NCI-H526 (cell line): ENCODE data around the gene CLMN.
A peak's percentile ranks its signal among the peaks of the same experiment; 100 is the strongest.

ENCODE experiments used
- DNase-seq, 2 experiments: peaks; one replicate each; lab custom pipeline; 2025; lab: John Stamatoyannopoulos, UW

The CLMN gene

DNA sequence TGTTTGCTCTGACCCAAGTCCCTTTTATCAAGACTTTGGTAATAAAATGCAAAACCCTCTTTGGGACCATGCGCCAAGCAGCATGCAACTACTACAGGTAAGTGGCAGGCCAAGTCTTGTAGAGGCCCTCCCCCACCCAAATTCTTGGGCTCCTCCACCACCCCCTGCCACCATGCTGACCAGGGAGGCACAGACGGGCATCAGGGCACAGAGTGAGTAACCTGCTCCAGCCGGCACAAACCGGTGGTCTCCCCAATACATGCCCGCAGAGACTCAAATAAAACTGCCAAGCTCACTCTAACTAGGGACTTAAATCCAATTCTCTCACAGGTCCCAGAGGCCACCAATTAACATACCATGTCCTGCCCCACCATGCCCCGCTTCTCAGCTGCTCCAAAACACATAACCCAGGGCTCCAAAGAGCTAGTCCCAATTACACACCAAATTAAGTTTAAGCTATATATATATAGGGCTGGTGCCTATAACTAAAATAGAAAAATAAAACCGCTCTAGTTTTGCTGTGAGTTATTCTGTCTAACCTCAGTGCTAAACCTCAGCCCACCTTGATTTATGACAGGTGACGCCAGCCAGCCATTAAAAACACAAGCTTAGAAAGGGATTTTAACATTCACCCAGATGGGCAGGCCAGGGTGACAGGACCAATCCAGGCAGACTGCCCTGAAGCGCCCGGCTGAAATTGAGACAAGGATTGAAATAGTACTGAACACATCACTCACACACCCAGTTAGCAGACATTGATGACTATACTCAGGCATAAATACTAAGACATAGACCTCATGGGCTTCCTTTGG, 81.0 kb downstream of the CLMN start:
- no peak for DNase-seq

DNA sequence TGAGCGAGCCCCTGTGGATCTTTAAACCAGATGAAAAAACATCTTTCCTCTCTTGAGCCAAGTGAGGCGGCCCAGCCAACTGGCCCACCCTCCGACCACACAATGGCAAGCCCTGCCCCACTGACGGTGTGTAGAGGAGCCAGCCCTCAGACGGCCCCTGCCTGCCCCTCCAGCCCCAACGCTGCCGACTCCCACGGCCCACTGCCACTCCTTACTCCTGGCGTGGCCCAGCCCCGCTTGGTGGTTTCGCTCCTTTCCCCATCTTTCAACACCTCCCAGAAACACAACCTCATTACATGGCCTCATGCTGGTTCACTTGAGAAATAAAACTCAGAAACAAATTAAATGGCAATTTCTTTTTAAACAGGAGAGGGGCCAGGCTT, 81.8 kb downstream of the CLMN start:
- no peak for DNase-seq

GRCh38 chr14:95237121-95237957, 82.4 kb downstream of the CLMN start:
- peak in 1 of 2 experiments; percentile 44 for DNase-seq

- DNase-seq, result peak; percentile 46 to 73
These were observed 83.5 kb downstream of the CLMN start for GRCh38 chr14:95236221-95236620.

GRCh38 chr14:95235767-95236166, 83.9 kb downstream of the CLMN start:
- DNase-seq, result no peak

GRCh38 chr14:95235351-95235750, 84.4 kb downstream of the CLMN start:
- DNase-seq, result no peak

DNA sequence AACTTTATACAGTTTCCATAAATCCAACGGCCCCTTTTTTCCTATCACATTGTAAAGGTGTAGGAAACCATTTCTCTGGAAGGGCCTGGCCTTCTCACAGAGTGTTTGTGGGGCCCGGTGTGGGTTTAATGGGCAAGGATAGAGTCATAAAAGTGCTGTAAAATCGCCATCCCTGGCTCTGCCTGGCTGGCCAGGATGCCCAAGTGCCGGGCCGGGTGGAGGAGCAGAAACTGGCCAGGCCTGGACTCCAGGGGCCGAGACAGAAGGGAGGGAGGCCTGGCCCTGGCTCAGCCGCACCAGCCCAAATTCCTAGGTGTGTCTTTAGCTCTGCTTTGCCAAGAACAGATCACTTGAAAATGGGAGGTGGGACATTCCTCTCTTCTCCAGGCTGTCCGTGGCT, 85.3 kb downstream of the CLMN start:
- DNase-seq, result no peak

- no peak for DNase-seq
These were observed 85.9 kb downstream of the CLMN start for GRCh38 chr14:95233702-95234241.

DNA sequence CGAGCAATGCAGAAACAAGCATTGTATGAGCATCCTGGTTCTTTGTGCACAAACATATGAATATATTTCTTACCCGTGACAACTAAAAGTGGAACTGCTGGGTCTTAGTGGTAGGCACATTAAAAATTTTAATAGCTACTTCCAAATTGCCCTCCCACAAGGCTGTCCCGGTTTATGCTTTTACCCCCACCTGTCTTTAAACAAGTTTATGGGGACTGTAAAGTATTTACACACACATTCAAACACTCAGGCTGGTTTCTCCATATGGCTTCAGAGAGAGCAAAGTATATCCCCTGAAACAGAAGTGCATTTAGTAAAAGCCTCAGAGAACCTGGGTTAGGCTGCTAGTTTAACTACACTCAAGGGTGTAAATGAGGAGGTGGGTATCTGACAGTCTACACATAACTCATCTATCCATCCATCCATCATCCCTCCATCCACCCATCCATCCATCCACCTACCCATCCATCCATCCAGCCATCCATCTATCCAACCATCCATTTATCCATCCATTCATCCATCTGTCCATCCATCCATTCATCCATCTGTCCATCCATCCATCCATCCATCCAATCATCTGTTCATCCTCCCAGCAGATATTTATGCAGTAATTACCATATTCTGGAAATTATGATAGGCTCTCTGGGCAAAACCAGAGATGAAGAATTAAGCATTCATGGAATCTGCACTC, 86.7 kb downstream of the CLMN start:
- DNase-seq, result no peak

DNA sequence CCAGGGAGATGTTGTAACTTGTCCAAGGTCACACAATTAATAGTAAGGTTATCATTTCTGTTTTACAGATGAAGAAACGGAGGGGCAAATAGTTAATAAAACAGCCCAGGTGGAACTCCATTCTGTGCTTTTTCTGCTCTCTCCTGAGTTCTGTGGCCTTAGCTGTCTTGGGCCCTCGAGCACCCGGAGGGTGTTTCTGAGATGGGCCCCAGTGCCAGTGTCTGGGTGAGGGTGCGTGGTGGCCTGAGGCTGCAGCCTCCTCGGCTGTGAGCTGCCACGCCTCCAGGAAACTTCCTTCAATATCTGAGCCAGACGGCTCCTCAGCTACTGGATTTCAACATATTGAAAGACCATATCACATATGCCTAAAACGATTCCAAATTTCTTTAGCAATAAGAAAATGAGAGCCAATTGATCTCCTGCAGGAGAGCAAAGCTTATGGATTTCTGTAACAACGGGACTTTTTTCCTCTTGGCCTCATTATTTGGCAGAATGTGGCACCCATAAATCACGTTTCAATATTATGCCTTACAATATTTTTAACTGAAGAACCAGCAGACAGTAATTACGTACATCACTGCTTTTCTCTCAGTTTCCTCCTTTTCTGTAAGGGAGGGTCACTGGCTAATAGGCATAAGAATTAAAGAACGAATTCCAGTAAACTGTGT, 87.6 kb downstream of the CLMN start:
- no peak for DNase-seq

DNA sequence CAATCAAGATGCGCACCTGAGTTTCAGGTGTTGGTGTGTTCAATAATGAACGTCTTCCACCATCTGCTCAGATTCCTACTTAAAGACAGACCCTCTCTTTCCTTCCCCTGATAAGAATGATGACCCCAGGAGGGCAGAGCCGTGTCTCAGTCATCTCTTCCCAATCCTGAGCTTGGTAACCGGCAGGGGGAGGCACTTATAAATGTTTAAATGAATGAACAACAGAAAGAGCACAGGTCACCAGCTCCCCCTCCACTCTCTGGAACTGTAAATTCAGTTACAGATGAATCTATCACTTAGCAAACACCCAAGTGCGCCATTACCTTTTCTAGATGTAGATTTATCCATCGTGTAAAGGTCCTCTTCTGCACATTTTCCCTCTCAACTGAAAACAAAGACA, 90.0 kb downstream of the CLMN start:
- peak in 1 of 2 experiments; percentile 50 for DNase-seq

DNA sequence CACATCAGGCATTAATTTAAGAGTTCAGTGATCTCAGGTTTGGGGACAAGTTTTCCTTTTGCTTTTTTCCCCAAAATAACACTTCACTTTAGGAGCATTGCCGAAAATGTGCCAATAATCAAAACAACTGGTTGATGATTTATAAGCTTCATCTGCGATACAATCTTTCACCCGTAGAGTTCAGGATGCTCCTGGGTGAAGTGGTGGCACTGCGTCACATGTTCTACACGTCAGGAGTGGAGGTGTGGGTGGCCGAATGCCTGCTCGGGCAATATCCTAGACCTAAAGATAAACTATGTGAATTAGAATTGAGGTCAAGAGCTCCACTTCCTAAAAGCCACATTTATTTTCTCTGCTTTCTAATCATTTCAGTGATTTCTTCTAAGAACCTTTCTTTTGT, 91.5 kb downstream of the CLMN start:
- peak in 1 of 2 experiments; percentile 41 for DNase-seq

GRCh38 chr14:95227279-95227860, 92.3 kb downstream of the CLMN start:
- DNase-seq, result peak; percentile 83 to 86

DNA sequence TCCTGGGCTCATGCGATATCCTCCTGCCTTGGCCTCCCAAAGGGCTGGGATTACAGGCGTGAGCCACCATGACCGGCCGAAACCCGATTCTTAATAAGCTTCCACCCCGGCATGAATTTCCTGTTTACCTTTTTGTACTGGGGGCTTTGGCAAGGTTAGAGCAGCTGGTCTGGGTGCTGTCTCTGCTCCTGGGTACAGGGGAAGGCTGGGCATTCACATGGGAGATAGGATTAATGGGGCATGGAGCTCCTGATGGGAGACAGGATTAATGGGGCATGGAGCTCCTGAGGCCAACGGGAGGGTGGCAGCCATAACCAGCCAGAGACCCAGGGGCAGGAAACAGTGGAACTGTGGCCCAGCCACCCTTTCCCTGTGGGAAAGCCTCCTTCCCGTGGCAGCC, 92.9 kb downstream of the CLMN start:
- peak; percentile 88 to 93 for DNase-seq

- no peak for DNase-seq
These were observed 94.3 kb downstream of the CLMN start for GRCh38 chr14:95225251-95225887.

- no peak for DNase-seq
These were observed 96.8 kb downstream of the CLMN start for GRCh38 chr14:95222870-95223398.

GRCh38 chr14:95222151-95222631, 97.5 kb downstream of the CLMN start:
- DNase-seq, result no peak

DNA sequence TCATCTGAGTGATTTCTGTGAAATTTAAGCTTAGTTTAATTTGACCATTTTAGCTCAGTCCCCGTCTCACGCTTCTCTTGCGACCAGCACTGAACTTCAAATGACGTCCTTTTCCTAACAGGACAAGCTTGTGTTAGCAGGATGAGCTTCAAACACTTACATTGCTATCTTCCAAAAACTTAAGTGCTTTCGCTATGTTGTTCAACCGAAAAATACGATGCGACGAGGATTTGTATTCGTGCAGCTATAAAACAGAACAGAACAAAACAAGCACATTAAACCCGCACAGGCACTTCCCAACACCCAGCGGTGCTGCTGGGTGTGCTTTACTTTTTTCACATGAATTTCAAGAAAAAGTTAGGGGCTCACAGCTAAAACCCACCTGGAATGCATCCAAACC, 98.2 kb downstream of the CLMN start:
- DNase-seq, result no peak

DNA sequence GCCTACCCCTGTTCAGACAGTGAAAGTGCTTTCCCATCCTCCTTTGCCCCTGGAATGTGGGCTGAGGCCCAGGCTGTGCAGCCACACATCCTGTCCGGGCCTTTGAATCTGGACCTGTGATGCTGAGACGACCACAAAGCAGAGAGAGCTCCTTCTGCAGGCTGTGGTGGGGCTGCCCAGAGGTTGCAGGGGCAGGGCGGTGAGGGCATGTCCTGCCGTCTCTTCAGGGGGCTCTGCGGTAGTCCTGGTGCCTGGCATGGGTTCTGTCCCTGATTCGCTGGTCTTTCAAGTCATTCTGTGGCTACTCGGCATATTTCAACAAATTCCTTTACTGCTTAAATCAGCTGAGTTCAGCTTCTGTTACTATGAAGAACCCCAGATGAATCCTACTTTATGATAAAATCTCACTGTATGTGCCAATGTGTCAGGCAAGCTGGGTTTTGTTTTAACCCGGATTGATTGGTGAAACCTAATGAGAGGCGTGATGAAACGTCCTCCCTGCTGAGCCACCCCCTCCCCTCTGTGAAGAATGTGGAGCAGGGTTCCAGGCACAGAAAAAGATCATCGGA, 99.0 kb downstream of the CLMN start:
- DNase-seq, result no peak
